Osteoblast (primary cell): ENCODE results near the gene CHKA. TPM values are rescaled to one million over a fixed set of nuclear protein-coding genes. Genes with fewer than 3 reads are reported as not detected.
A peak's percentile ranks its signal among the peaks of the same experiment; 100 is the strongest.

Source experiments
- DNase-seq: peaks from one replicate; pipeline ENCODE4 v3.0.0; 2011; ENCODE audit warnings: low spot score, mixed read lengths; ENCODE audit not compliant: insufficient read length; ENCODE audit errors: missing footprints
- H2AFZ ChIP-seq: 2 replicates; pipeline ENCODE4 v1.6.0; 2011; ENCODE audit warnings: mild to moderate bottlenecking, low read length
- H3K27ac ChIP-seq: 2 replicates; pipeline ENCODE4 v1.5.1; 2011; ENCODE audit warnings: mild to moderate bottlenecking, low read depth, low read length, moderate library complexity
- H3K27me3 ChIP-seq: 2 replicates; pipeline ENCODE4 v1.6.0; 2012; ENCODE audit warnings: mild to moderate bottlenecking, control low read depth, inconsistent platforms, low read length, moderate library complexity; ENCODE audit not compliant: insufficient read depth
- H3K36me3 ChIP-seq: 2 replicates; pipeline ENCODE4 v1.5.1; 2011; ENCODE audit warnings: mild to moderate bottlenecking, low read length, control low read depth, moderate library complexity; ENCODE audit not compliant: insufficient read depth
- H3K4me1 ChIP-seq: 2 replicates; pipeline ENCODE4 v1.5.1; 2011; ENCODE audit warnings: mild to moderate bottlenecking, low read length, control low read depth, moderate library complexity; ENCODE audit not compliant: insufficient read depth
- H3K4me2 ChIP-seq: 2 replicates; pipeline ENCODE4 v1.6.0; 2011; ENCODE audit warnings: mild to moderate bottlenecking, low read length; ENCODE audit not compliant: insufficient read depth
- H3K4me3 ChIP-seq: fragments of 200-600 bp; sonication (generic); 3 replicates; pipeline ENCODE4 v1.5.1; 2012; ENCODE audit warnings: mild to moderate bottlenecking, low read length, inconsistent platforms; ENCODE audit not compliant: insufficient read depth
- H3K79me2 ChIP-seq: 2 replicates; pipeline ENCODE4 v1.6.0; 2012; ENCODE audit warnings: mild to moderate bottlenecking, low read length, control low read depth, inconsistent platforms; ENCODE audit not compliant: insufficient read depth
- H3K9me3 ChIP-seq: 2 replicates; pipeline ENCODE4 v1.5.1; 2011; ENCODE audit warnings: low read depth, low read length, control low read depth
- H4K20me1 ChIP-seq: 2 replicates; pipeline ENCODE4 v1.6.0; 2012; ENCODE audit warnings: mild to moderate bottlenecking, low read length, control low read depth; ENCODE audit not compliant: insufficient read depth
- total RNA-seq: library from RNA; depleted of rRNA; stranded (reverse); fragments of >200 nt; gene quantifications from 2 replicates; pipeline ENCODE4 v1.2.3, GENCODE V29; 2012
- TF ChIP-seq, protein P1 (sequence below): IDR thresholded peaks from 2 replicates; pipeline ENCODE4 v1.5.1; 2011; ENCODE audit warnings: mild to moderate bottlenecking, low read depth, low read length, moderate library complexity; ENCODE audit errors: extremely low read depth

Gene CHKA
- total RNA-seq, 1 donor, result 29.0 TPM

DNA sequence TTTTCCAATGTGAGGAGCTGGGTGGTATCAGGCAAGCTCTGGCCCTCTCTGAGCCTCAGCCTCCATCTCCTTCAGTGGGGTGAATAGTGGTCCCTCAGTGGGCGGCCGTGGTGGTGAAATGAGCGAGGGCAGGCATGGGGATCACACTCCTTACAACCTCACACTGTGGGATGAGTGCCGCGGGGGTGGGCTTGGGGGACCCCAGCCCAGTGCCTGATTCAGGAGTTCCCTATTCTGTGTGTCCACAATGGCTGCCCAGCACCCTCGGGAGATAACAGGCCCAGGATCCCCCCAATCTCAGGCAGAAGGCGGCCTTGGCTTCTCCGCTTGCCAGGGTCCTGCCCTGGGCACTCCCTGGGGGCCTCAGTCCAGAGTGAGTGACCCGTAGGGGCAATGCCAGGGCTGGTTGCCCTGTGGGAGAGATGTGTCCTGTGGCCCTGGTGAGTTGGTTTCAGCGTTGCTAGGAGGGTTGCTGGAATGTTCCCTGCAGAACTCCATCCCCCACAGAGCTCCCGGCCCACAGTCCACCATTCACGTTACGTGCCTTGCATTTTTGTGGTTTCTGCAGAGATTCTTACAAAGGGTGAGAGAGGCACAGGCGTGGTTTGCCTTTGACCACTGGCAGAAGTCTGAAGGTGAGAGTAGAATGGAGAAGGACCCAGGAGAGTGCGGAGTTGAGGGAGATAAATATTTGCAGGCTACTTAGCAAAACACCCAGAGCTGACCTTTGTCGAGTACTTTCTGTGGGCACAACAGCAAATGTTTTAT is 108.2 kb downstream of the CHKA start:
- H3K9me3 ChIP-seq, result no peaks in the 10 kb centered on the region
- H4K20me1 ChIP-seq, result no peaks in the 10 kb centered on the region
- H2AFZ ChIP-seq, result no peak overlapping the region
- peaks cover 32% of the 10 kb centered on the region for H3K79me2 ChIP-seq
- H3K4me1 ChIP-seq, result peaks cover 60% of the 10 kb centered on the region
- no peaks in the 10 kb centered on the region for H3K36me3 ChIP-seq
- H3K27me3 ChIP-seq, result no peaks in the 10 kb centered on the region
- TF ChIP-seq, protein P1, sequence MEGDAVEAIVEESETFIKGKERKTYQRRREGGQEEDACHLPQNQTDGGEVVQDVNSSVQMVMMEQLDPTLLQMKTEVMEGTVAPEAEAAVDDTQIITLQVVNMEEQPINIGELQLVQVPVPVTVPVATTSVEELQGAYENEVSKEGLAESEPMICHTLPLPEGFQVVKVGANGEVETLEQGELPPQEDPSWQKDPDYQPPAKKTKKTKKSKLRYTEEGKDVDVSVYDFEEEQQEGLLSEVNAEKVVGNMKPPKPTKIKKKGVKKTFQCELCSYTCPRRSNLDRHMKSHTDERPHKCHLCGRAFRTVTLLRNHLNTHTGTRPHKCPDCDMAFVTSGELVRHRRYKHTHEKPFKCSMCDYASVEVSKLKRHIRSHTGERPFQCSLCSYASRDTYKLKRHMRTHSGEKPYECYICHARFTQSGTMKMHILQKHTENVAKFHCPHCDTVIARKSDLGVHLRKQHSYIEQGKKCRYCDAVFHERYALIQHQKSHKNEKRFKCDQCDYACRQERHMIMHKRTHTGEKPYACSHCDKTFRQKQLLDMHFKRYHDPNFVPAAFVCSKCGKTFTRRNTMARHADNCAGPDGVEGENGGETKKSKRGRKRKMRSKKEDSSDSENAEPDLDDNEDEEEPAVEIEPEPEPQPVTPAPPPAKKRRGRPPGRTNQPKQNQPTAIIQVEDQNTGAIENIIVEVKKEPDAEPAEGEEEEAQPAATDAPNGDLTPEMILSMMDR, result no peak
- peak overlapping the region; percentile 52 for H3K4me2 ChIP-seq
- DNase-seq, result peak; percentile 99
- no peak overlapping the region for H3K4me3 ChIP-seq
- H3K27ac ChIP-seq, result peak overlapping the region; percentile 82

DNA sequence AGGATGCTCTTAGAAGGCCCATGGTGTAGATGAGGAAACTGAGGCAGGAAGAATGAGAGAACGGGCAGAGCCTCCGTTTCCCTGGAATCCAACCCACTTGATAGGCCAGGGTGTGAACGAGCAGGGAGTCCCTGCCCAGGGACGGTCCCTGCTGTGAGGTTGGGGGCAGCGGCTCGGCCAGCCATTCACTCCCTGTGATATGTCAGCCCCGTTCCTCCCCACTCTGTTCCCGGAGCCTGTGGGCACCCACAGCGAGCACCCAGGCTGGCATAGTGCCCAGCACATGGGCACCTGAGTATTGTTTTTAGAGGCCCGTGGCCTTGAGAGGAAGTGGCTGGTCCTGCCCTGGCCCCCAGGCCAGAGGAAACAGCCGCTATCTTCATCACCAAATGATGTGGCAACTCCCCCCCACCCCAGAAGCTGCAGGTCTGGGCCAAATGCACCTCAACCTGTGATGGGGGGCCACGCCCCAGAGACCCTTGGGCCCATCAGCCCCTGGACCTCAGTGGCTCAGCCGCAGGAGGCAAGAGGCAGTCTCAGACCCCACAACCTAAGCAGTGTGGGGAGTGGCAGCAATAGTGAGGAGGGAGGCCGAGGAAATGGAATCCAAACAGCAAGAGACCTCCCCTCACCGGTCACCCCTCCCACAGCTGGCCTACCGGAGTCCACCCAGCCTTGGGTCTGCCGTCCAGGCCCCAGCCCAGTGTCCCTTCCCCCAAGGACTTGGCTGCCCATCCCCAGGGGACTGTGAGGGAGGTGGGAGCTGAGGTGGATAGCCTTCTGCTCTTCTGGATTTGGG is 108.9 kb downstream of the CHKA start:
- H3K4me2 ChIP-seq, result peak overlapping the region; percentile 98
- no peak overlapping the region for H2AFZ ChIP-seq
- no peaks in the 10 kb centered on the region for H3K27me3 ChIP-seq
- TF ChIP-seq, protein P1, result no peak
- H3K27ac ChIP-seq, result peak overlapping the region; percentile 82
- H3K79me2 ChIP-seq, result peaks cover 32% of the 10 kb centered on the region
- H3K9me3 ChIP-seq, result no peaks in the 10 kb centered on the region
- no peak for DNase-seq
- no peaks in the 10 kb centered on the region for H3K36me3 ChIP-seq
- no peak overlapping the region for H3K4me3 ChIP-seq
- no peaks in the 10 kb centered on the region for H4K20me1 ChIP-seq
- peaks cover 60% of the 10 kb centered on the region for H3K4me1 ChIP-seq

DNA sequence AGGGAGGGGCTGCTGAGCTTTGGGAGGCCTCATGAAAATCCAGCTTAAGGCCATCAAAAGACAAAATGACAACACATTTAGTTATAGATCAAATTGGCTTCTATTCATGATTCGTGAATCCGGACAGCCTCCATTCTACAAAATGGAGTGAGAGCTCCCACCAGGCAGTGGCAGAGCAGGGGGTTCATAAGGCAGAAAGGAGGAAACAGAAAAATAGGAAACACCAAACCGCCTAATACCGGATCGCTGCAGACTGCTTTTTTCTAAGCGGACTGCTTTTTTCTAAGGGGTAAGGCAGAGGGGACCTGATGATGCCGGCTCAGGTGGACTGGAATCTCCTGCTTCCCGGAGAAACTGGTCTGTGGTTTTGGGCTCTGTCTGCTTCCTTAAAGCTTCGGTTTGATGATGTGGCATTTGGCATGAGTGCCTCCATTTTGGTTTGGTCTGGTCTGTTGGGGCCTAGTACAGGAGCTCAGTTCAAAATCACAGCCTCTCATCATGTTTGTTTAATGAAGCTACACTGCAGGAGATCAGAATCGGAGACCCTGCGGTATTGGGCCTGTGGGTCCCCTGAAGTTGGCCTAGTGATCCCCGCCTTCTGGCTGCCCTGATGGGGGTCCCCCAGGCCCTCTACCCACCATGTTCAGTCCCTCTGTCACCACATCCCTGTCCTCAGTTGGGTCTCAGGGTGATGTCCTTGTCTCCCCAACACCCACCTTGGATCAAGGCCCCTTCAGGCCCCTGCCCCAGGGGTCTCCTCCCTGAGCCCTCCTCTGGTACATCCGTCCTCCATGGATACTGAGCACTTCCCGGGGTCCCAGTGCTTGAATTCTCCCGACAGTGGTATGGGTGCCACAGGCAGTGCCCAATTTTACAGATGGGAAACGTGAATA is 109.9 kb downstream of the CHKA start:
- DNase-seq, result no peak
- Histone ChIP-seq H3K79me2 (peaks cover 32% of the 10 kb centered on the region), H3K27me3 (no peaks in the 10 kb centered on the region), H3K27ac (peak overlapping the region; percentile 82), H3K4me1 (peaks cover 57% of the 10 kb centered on the region), H3K9me3 (no peaks in the 10 kb centered on the region), H2AFZ (peak overlapping the region; percentile 89), H3K4me3 (peak overlapping the region; percentile 83), H4K20me1 (no peaks in the 10 kb centered on the region), H3K36me3 (no peaks in the 10 kb centered on the region), H3K4me2 (peak overlapping the region; percentile 98)
- TF ChIP-seq, protein P1, result no peak
